ENCODE measurements around the gene RETREG1. TPM values are rescaled to one million over a fixed set of nuclear protein-coding genes. Genes with fewer than 3 reads are reported as not detected.
A peak's percentile ranks its signal among the peaks of the same experiment; 100 is the strongest.

The RETREG1 gene
- total and polyA plus RNA-seq, 2 of the 13 experiments (the other 11 are each of a cell fraction or from before 2014, with no cell fraction given) = 0.07 TPM; not detected in 1

DNA sequence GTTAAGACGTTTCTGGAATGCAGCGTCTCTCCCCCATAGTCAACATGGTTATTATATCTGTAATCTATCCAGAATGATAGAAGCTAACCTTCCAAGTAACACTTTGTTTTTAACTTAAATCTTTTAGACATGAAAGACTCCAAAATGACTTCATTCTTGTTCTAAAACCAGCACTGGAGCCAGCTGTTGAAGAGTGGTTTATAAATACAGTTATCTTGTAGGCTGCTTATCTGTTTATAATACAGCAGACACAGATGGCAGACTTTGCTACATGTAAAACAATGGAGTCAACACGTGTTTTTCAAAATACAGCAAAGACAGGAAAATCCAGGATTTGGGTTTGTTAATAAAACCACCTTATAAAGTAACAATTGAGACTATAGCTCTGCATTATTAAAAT lies 48.8 kb upstream of the RETREG1 start:
- ChIA-PET CTCF (ENCODE audit: low intra/inter-chr PET ratio, low total read pairs) (no interaction called here), POLR2A (no interaction called here)
- no peaks in the 10 kb centered on the region for H3K4me1 ChIP-seq (ENCODE audit: insufficient read depth, low read length)
- DNase-seq (ENCODE audit: low spot score) (no peak), ATAC-seq (no peak), FAIRE-seq (no peak)
- no peaks in the 10 kb centered on the region for H3K9me3 ChIP-seq (ENCODE audit: low read length)
- no peak overlapping the region for H3K9ac ChIP-seq (ENCODE audit: insufficient read depth, low read depth, low read length)
- H2AFZ ChIP-seq (ENCODE audit: low read length) = no peak overlapping the region
- in situ Hi-C loops (cut with HindIII; ENCODE audit: extremely low pct_ligation_motif_present, low pct_unique_long_range_greater_than_20kb) (loop anchor here (10.0 kb wide), 1 partner anchor 181 kb away; no protein-coding TSS in a partner anchor), intact Hi-C loops (cut with micrococcal nuclease; ENCODE audit: unreplicated experiment) (no loop called here)
- 77% methylated on average over 3 of the region's 3 CpGs for WGBS (ENCODE audit: low lambda C conversion rate)
- TF ChIP-seq, protein P1, sequence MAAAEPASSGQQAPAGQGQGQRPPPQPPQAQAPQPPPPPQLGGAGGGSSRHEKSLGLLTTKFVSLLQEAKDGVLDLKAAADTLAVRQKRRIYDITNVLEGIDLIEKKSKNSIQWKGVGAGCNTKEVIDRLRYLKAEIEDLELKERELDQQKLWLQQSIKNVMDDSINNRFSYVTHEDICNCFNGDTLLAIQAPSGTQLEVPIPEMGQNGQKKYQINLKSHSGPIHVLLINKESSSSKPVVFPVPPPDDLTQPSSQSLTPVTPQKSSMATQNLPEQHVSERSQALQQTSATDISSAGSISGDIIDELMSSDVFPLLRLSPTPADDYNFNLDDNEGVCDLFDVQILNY (CRISPR knock-in tag; conservative IDR thresholded peaks at IDR 0.05) = no peak
- TF ChIP-seq ZNF329 (CRISPR knock-in tag; IDR thresholded peaks at IDR 0.05; ENCODE audit: low read depth) = no peak
- no peak for TF ChIP-seq POLR2AphosphoS2 (IDR thresholded peaks at IDR 0.05; ENCODE audit: low read depth, low read length)
- TF ChIP-seq RFX3 (CRISPR knock-in tag; IDR thresholded peaks at IDR 0.05) = no peak
- no peak for TF ChIP-seq PAX8 (CRISPR knock-in tag; IDR thresholded peaks at IDR 0.05; ENCODE audit: borderline replicate concordance)
- TF ChIP-seq SMAD1 (CRISPR knock-in tag; IDR thresholded peaks at IDR 0.05; ENCODE audit: borderline replicate concordance, low read depth) = no peak
- TF ChIP-seq PHB2 (IDR thresholded peaks at IDR 0.05; ENCODE audit: partially characterized antibody) = no peak
- TF ChIP-seq FOXM1 (CRISPR knock-in tag; IDR thresholded peaks at IDR 0.05) = no peak
- no peak for TF ChIP-seq ZNF296 (CRISPR knock-in tag; conservative IDR thresholded peaks at IDR 0.05)
- TF ChIP-seq, protein P2, sequence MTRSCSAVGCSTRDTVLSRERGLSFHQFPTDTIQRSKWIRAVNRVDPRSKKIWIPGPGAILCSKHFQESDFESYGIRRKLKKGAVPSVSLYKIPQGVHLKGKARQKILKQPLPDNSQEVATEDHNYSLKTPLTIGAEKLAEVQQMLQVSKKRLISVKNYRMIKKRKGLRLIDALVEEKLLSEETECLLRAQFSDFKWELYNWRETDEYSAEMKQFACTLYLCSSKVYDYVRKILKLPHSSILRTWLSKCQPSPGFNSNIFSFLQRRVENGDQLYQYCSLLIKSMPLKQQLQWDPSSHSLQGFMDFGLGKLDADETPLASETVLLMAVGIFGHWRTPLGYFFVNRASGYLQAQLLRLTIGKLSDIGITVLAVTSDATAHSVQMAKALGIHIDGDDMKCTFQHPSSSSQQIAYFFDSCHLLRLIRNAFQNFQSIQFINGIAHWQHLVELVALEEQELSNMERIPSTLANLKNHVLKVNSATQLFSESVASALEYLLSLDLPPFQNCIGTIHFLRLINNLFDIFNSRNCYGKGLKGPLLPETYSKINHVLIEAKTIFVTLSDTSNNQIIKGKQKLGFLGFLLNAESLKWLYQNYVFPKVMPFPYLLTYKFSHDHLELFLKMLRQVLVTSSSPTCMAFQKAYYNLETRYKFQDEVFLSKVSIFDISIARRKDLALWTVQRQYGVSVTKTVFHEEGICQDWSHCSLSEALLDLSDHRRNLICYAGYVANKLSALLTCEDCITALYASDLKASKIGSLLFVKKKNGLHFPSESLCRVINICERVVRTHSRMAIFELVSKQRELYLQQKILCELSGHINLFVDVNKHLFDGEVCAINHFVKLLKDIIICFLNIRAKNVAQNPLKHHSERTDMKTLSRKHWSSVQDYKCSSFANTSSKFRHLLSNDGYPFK (CRISPR knock-in tag; IDR thresholded peaks at IDR 0.05; ENCODE audit: borderline replicate concordance) = no peak
- TF ChIP-seq PHF5A (CRISPR knock-in tag; IDR thresholded peaks at IDR 0.05; ENCODE audit: low read depth, unreplicated experiment) = no peak
- TF ChIP-seq, protein P3, sequence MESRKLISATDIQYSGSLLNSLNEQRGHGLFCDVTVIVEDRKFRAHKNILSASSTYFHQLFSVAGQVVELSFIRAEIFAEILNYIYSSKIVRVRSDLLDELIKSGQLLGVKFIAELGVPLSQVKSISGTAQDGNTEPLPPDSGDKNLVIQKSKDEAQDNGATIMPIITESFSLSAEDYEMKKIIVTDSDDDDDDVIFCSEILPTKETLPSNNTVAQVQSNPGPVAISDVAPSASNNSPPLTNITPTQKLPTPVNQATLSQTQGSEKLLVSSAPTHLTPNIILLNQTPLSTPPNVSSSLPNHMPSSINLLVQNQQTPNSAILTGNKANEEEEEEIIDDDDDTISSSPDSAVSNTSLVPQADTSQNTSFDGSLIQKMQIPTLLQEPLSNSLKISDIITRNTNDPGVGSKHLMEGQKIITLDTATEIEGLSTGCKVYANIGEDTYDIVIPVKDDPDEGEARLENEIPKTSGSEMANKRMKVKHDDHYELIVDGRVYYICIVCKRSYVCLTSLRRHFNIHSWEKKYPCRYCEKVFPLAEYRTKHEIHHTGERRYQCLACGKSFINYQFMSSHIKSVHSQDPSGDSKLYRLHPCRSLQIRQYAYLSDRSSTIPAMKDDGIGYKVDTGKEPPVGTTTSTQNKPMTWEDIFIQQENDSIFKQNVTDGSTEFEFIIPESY (CRISPR knock-in tag; IDR thresholded peaks at IDR 0.05) = no peak
- TF ChIP-seq FOXA1 (IDR thresholded peaks at IDR 0.05) = no peak
- TF ChIP-seq FOXA1 (CRISPR knock-in tag; IDR thresholded peaks at IDR 0.05) = no peak
- TF ChIP-seq TOPORS (CRISPR knock-in tag; IDR thresholded peaks at IDR 0.05) = no peak
- TF ChIP-seq, protein P4, sequence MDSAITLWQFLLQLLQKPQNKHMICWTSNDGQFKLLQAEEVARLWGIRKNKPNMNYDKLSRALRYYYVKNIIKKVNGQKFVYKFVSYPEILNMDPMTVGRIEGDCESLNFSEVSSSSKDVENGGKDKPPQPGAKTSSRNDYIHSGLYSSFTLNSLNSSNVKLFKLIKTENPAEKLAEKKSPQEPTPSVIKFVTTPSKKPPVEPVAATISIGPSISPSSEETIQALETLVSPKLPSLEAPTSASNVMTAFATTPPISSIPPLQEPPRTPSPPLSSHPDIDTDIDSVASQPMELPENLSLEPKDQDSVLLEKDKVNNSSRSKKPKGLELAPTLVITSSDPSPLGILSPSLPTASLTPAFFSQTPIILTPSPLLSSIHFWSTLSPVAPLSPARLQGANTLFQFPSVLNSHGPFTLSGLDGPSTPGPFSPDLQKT (CRISPR knock-in tag; IDR thresholded peaks at IDR 0.05; ENCODE audit: borderline replicate concordance) = no peak
- H3K27ac ChIP-seq (ENCODE audit: extremely low read length, insufficient read depth, low read length) = no peak overlapping the region
- no peaks in the 10 kb centered on the region for H4K20me1 ChIP-seq (ENCODE audit: insufficient read depth, low read length)
- no peaks in the 10 kb centered on the region for H3K79me2 ChIP-seq (ENCODE audit: insufficient read depth, low read length)
- no peak overlapping the region for H3K4me3 ChIP-seq (replicated peaks in 1 of 3; ENCODE audit: insufficient read depth in 1 of 3, low read depth in 2 of 3, low read length in 3 of 3)
- no peaks in the 10 kb centered on the region; a peak in 1 of 5 replicates for H3K27me3 ChIP-seq (ENCODE audit: control insufficient read depth in 1 of 2, insufficient read depth in 2 of 2, low read length in 2 of 2)
- H3K4me2 ChIP-seq (ENCODE audit: low read depth, low read length) = no peak overlapping the region
- H3K36me3 ChIP-seq (replicated peaks in 1 of 2; ENCODE audit: control insufficient read depth in 1 of 2, insufficient read depth in 2 of 2, low read length in 2 of 2) = peaks cover 13 to 47% of the 10 kb centered on the region in 2 experiments; a peak in 4 of 5 replicates
- TSS peak; percentile 54 for BruUV-seq (replicated peaks)

Data from HepG2 (cell line).